ENCODE results near the gene PAH. TPM values are rescaled to one million over a fixed set of nuclear protein-coding genes. Genes with fewer than 3 reads are reported as not detected.

Gene PAH
- total and polyA plus RNA-seq, 10 donors = 0.09 TPM; not detected in 9

DNA sequence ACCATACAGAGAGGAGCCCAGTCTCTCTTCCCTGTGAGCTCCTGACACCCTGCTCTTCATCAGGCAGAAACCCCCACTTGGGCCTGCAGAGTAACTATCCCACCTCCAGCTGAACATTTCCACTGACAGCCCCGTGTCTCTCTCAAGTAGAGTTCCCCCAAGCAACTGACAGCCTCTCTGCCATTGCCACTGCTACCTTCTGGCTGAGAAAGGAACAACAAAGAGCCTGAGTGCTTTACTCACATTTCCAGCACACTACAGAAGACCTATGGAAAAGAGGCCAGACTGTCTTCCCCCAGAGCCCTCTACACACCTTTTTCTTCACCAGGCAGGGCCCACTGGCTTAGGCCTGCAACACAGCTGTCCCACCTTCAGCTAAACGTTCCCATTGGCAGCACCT lies 22.0 kb upstream of the PAH start:
- H3K9me3 ChIP-seq = peaks cover 0 to 21% (median 8%) of the 10 kb centered on the region in 8 donors
- no peaks in the 10 kb centered on the region for H3K36me3 ChIP-seq
- TF ChIP-seq, protein P1, sequence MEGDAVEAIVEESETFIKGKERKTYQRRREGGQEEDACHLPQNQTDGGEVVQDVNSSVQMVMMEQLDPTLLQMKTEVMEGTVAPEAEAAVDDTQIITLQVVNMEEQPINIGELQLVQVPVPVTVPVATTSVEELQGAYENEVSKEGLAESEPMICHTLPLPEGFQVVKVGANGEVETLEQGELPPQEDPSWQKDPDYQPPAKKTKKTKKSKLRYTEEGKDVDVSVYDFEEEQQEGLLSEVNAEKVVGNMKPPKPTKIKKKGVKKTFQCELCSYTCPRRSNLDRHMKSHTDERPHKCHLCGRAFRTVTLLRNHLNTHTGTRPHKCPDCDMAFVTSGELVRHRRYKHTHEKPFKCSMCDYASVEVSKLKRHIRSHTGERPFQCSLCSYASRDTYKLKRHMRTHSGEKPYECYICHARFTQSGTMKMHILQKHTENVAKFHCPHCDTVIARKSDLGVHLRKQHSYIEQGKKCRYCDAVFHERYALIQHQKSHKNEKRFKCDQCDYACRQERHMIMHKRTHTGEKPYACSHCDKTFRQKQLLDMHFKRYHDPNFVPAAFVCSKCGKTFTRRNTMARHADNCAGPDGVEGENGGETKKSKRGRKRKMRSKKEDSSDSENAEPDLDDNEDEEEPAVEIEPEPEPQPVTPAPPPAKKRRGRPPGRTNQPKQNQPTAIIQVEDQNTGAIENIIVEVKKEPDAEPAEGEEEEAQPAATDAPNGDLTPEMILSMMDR (IDR thresholded peaks at IDR 0.05 in 8 of 11, conservative IDR thresholded peaks at IDR 0.05 in 3 of 11) = no peak
- no peak for TF ChIP-seq POLR2AphosphoS5 (IDR thresholded peaks at IDR 0.05)
- TF ChIP-seq POLR2A (IDR thresholded peaks at IDR 0.05) = no peak
- 54 to 81% (median 63%) methylated on average over 2 of the region's 2 CpGs for WGBS, 5 donors
- H3K27ac ChIP-seq = no peak overlapping the region
- H3K4me1 ChIP-seq = no peaks in the 10 kb centered on the region
- no peak overlapping the region for H3K4me3 ChIP-seq
- intact Hi-C loops (cut with DNase I; ENCODE audit: low total_unique reads) = no loop called here
- DNase-seq = no peak
- peaks cover 0 to 25% (median 3%) of the 10 kb centered on the region in 7 donors for H3K27me3 ChIP-seq (replicated peaks in 1 of 7)

DNA sequence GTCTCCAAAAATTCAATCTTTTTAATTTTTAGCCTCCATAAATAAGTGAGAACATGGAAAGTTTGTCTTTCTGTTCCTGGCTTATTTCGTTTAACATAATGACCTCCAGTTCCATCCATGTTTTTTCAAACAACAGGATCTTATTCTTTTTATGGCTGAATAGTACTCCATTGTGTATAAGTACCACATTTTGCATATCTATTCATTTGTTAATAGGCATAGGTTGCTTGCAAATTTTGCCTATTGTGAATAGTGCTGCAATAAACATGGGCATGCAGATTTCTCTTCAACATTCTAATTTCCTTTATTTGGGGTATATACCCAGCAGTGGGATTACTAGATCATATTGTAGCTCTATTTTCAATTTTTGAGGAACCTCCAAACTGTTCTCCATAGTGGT lies 16.1 kb upstream of the PAH start:
- TF ChIP-seq POLR2A (IDR thresholded peaks at IDR 0.05) = no peak
- TF ChIP-seq POLR2AphosphoS5 (IDR thresholded peaks at IDR 0.05) = no peak
- 48 to 69% (median 62%) methylated on average over 1 of the region's 1 CpG for WGBS, 5 donors
- Histone ChIP-seq H3K9me3 (no peaks in the 10 kb centered on the region), H3K27me3 (replicated peaks in 1 of 7) (peaks cover 0 to 31% (median 0%) of the 10 kb centered on the region in 7 donors), H3K4me1 (no peaks in the 10 kb centered on the region), H3K27ac (no peak overlapping the region), H3K36me3 (no peaks in the 10 kb centered on the region), H3K4me3 (no peak overlapping the region)
- intact Hi-C loops (cut with DNase I; ENCODE audit: low total_unique reads) = no loop called here
- DNase-seq = no peak

DNA sequence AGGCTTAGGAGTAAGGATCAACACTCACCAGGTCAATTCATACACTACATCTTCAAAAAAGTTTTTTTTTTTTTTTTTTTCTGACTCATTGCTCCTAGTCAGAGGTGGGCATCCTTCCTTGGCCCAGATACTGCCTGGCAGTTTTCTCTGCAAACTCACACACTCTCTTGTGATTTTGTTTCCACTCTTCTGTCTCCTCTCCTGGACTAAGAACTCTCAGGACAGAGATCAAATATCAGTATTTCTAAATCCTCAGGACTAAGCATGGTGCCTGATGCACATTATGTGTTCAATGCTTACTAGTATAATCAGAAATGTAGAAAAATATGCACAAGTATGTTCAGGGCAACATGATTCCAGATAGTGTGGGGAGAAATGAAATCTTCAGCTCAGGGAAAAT lies 10.2 kb upstream of the PAH start:
- H3K27me3 ChIP-seq (replicated peaks in 1 of 7) = peaks cover 0 to 27% (median 0%) of the 10 kb centered on the region in 7 donors
- TF ChIP-seq, protein P1 (IDR thresholded peaks at IDR 0.05 in 8 of 11, conservative IDR thresholded peaks at IDR 0.05 in 3 of 11) = no peak
- no peak for TF ChIP-seq POLR2A (IDR thresholded peaks at IDR 0.05)
- no peak for TF ChIP-seq POLR2AphosphoS5 (IDR thresholded peaks at IDR 0.05)
- H3K9me3 ChIP-seq = no peaks in the 10 kb centered on the region
- intact Hi-C loops (cut with DNase I; ENCODE audit: low total_unique reads) = no loop called here
- H3K27ac ChIP-seq = no peak overlapping the region
- H3K36me3 ChIP-seq = no peaks in the 10 kb centered on the region
- H3K4me3 ChIP-seq = no peak overlapping the region
- no peaks in the 10 kb centered on the region for H3K4me1 ChIP-seq
- no peak for DNase-seq

DNA sequence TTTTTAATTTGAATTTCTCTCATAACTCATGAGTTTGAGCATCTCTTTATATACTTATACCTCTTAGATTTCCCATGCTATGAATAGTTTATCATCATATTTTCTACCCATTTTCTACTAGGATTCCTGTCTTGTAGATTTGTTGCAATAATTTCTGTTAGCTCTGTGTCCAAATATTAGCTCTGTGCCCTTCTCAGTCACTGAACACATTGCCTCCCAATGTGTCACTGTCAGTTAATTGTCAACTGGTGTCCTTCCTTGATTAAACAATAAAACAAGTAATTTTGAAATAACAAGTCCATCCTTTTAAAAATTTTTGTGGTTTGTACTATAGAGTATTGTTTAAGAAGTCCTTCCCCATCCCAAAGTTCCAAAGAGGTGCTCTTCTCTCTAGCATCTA lies 4.2 kb upstream of the PAH start:
- H3K27me3 ChIP-seq (replicated peaks in 1 of 7) = peaks cover 0 to 28% (median 4%) of the 10 kb centered on the region in 7 donors
- peaks cover 0 to 9% (median 4%) of the 10 kb centered on the region in 6 donors for H3K4me1 ChIP-seq
- TF ChIP-seq POLR2A (IDR thresholded peaks at IDR 0.05) (no peak), POLR2AphosphoS5 (IDR thresholded peaks at IDR 0.05) (no peak)
- TF ChIP-seq, protein P1 (IDR thresholded peaks at IDR 0.05 in 8 of 11, conservative IDR thresholded peaks at IDR 0.05 in 3 of 11) = no peak
- H3K9me3 ChIP-seq = no peaks in the 10 kb centered on the region
- no peaks in the 10 kb centered on the region for H3K36me3 ChIP-seq
- no peak for DNase-seq
- H3K4me3 ChIP-seq = no peak overlapping the region
- intact Hi-C loops (cut with DNase I; ENCODE audit: low total_unique reads) = no loop called here
- H3K27ac ChIP-seq = no peak overlapping the region

DNA sequence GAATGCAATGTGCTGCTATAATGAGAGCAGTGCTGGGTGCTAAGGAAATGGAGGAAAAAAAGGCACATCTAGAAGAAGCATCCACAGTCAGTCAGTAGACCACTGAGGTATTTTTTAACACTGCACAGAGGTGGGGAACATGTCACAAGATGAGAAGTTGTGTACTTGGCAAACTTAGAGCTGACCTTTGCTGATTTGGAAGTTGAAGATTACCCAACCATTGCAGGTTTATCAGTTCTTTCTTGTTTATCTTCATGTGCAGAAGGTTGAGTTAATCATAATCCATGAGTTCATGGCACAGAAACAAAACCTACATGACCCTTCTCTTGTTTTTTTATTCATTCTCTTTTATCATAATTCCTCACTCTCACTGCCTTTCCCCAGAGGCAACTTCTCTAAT lies 3.2 kb upstream of the PAH start:
- Histone ChIP-seq H3K4me1 (peaks cover 0 to 9% (median 4%) of the 10 kb centered on the region in 6 donors), H3K27ac (no peak overlapping the region), H3K27me3 (replicated peaks in 1 of 7) (peaks cover 0 to 28% (median 4%) of the 10 kb centered on the region in 7 donors), H3K4me3 (no peak overlapping the region), H3K9me3 (no peaks in the 10 kb centered on the region), H3K36me3 (no peaks in the 10 kb centered on the region)
- intact Hi-C loops (cut with DNase I; ENCODE audit: low total_unique reads) = no loop called here
- DNase-seq = no peak
- TF ChIP-seq POLR2AphosphoS5 (IDR thresholded peaks at IDR 0.05) (no peak), POLR2A (IDR thresholded peaks at IDR 0.05) (no peak)
